LNCaP clone FGC (cell line): ENCODE results near the gene CNTROB.

Experiments used
- DNase-seq: peaks from one replicate; pipeline ENCODE4 v3.0.0-alpha.2; 2011; ENCODE audit warnings: low read depth
- H3K4me3 ChIP-seq: 2 replicates; pipeline ENCODE4 v1.5.1; 2011; ENCODE audit warnings: mild to moderate bottlenecking, low read depth, low read length, control low read depth
- TF ChIP-seq, protein P1 (sequence below): IDR thresholded peaks from 2 replicates; pipeline ENCODE4 v1.5.1; 2012; ENCODE audit warnings: mild to moderate bottlenecking; ENCODE audit not compliant: control insufficient read depth, insufficient read depth; ENCODE audit errors: extremely low read depth

CNTROB gene

GRCh38 chr17:7974638-7975131 is 42.7 kb downstream of the CNTROB start:
- DNase-seq = no peak
- no peak overlapping the region for H3K4me3 ChIP-seq
- TF ChIP-seq, protein P1, sequence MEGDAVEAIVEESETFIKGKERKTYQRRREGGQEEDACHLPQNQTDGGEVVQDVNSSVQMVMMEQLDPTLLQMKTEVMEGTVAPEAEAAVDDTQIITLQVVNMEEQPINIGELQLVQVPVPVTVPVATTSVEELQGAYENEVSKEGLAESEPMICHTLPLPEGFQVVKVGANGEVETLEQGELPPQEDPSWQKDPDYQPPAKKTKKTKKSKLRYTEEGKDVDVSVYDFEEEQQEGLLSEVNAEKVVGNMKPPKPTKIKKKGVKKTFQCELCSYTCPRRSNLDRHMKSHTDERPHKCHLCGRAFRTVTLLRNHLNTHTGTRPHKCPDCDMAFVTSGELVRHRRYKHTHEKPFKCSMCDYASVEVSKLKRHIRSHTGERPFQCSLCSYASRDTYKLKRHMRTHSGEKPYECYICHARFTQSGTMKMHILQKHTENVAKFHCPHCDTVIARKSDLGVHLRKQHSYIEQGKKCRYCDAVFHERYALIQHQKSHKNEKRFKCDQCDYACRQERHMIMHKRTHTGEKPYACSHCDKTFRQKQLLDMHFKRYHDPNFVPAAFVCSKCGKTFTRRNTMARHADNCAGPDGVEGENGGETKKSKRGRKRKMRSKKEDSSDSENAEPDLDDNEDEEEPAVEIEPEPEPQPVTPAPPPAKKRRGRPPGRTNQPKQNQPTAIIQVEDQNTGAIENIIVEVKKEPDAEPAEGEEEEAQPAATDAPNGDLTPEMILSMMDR = no peak

DNA sequence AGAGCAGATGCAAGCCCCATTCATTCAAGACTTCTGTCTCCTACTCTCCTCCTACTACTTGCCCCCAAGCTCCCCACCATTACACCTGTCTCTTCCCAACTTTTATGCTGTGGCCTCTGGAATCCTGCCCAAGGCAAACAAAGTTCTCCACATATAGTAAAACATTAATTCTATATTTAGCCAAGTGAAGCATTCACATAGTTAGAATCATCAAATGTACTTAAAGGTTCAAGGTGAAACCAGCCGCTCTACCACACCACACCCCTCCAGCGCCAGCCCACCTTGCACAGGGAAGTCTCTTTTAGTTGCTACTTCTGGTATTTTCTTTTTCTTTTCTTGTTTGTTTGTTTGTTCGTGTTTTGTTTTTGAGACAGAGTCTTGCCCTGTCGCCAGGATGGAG is 45.0 kb downstream of the CNTROB start:
- TF ChIP-seq, protein P1 = no peak
- no peak overlapping the region for H3K4me3 ChIP-seq
- DNase-seq = no peak

DNA sequence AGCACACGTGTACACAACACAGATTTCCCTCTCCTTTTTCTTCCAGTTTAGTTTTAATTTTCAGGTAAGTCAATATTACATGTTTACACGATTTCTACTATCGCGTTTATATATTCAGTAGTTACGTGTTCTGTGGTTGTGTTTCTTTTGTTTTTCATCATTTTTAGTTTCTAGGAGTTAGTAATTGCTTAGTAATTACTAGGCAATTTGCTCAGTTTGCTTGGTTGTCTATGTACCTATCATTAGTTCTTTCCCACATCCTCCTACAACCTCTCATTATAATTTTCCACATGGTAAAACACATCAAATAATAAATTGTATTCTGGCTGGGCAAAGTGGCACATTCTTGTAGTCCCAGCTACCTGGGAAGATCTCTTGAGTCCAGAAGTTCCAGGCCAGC is 45.8 kb downstream of the CNTROB start:
- no peak for DNase-seq
- TF ChIP-seq, protein P1 = no peak
- no peak overlapping the region for H3K4me3 ChIP-seq

- TF ChIP-seq, protein P1 = no peak
- no peak for DNase-seq
- no peak overlapping the region for H3K4me3 ChIP-seq
These were observed 50.2 kb downstream of the CNTROB start for GRCh38 chr17:7982173-7982572.

GRCh38 chr17:7982666-7983065 is 50.7 kb downstream of the CNTROB start:
- no peak overlapping the region for H3K4me3 ChIP-seq

GRCh38 chr17:7984904-7985303 is 52.9 kb downstream of the CNTROB start:
- no peak overlapping the region for H3K4me3 ChIP-seq
- no peak for DNase-seq
- TF ChIP-seq, protein P1 = no peak

More at GRCh38 chr17:7982666-7983065, 50.7 kb downstream of the CNTROB start:
- DNase-seq = no peak
- TF ChIP-seq, protein P1 = no peak; the same call in 1 of the 2 replicates
